Measurements from ENCODE around the gene UBE2K. TPM values are rescaled to one million over a fixed set of nuclear protein-coding genes. Genes with fewer than 3 reads are reported as not detected.

UBE2K gene
- total and polyA plus RNA-seq, 2 of the 13 experiments (the other 11 are each of a cell fraction or from before 2014, with no cell fraction given), result 36.2 to 81.0 TPM

DNA sequence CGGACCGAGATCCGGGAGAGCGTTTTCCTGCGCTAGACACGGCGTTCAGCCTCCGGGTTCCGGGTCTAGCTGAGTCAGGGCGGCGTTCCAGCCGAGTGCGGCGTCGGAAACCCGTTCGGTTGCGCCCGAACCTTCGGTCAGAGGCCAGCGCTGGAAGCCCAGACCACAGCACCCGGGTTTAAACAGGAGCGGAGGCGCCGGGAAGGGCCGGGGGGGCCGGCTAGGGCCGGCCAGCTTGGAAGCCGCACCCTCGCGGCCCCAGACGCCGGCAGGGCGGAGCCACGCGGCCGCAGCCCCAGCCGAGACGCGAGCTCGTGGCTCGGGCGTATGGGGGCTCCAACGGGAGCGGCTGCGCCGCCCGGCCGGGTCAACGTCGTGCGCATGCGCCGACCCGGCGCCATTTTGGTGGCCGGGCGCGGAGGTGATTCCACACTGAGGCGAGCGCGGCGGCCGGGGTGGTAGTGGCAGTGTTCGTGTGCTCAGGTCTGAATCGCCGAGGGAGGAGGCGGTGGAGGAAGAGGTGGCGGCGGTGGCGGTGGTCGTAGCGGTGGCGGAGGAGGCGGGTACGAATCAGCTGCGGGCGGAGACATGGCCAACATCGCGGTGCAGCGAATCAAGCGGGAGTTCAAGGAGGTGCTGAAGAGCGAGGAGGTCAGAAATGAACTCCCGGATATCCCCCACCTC is at the start of gene UBE2K (continued):
- TF ChIP-seq, protein P1, sequence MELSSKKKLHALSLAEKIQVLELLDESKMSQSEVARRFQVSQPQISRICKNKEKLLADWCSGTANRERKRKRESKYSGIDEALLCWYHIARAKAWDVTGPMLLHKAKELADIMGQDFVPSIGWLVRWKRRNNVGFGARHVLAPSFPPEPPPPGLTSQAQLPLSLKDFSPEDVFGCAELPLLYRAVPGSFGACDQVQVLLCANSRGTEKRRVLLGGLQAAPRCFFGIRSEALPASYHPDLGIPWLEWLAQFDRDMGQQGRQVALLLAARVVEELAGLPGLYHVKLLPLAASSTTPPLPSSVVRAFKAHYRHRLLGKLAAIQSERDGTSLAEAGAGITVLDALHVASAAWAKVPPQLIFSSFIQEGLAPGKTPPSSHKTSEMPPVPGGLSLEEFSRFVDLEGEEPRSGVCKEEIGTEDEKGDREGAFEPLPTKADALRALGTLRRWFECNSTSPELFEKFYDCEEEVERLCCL (CRISPR knock-in tag; IDR thresholded peaks at IDR 0.05; ENCODE audit: borderline replicate concordance), result peak; percentile 56; the same call in 1 of the 2 replicates
- no peak for TF ChIP-seq MBD4 (IDR thresholded peaks at IDR 0.05; ENCODE audit: borderline replicate concordance, low read length)
- no peak for TF ChIP-seq ZBTB21 (CRISPR knock-in tag; IDR thresholded peaks at IDR 0.05)
- TF ChIP-seq RARG (CRISPR knock-in tag; IDR thresholded peaks at IDR 0.05; ENCODE audit: low read depth), result no peak
- TF ChIP-seq, protein P2, sequence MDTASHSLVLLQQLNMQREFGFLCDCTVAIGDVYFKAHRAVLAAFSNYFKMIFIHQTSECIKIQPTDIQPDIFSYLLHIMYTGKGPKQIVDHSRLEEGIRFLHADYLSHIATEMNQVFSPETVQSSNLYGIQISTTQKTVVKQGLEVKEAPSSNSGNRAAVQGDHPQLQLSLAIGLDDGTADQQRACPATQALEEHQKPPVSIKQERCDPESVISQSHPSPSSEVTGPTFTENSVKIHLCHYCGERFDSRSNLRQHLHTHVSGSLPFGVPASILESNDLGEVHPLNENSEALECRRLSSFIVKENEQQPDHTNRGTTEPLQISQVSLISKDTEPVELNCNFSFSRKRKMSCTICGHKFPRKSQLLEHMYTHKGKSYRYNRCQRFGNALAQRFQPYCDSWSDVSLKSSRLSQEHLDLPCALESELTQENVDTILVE (CRISPR knock-in tag; IDR thresholded peaks at IDR 0.05), result peak; percentile 65; the same call in 1 of the 2 replicates
- TF ChIP-seq ZNF337 (CRISPR knock-in tag; IDR thresholded peaks at IDR 0.05; ENCODE audit: borderline replicate concordance, low read depth), result no peak
- TF ChIP-seq SALL1 (CRISPR knock-in tag; IDR thresholded peaks at IDR 0.05), result peak; percentile 59
- TF ChIP-seq, protein P3, sequence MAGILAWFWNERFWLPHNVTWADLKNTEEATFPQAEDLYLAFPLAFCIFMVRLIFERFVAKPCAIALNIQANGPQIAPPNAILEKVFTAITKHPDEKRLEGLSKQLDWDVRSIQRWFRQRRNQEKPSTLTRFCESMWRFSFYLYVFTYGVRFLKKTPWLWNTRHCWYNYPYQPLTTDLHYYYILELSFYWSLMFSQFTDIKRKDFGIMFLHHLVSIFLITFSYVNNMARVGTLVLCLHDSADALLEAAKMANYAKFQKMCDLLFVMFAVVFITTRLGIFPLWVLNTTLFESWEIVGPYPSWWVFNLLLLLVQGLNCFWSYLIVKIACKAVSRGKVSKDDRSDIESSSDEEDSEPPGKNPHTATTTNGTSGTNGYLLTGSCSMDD (CRISPR knock-in tag; IDR thresholded peaks at IDR 0.05), result no peak
- TF ChIP-seq BRD4 (CRISPR knock-in tag; IDR thresholded peaks at IDR 0.05), result peak; percentile 81
- TF ChIP-seq NR2F1 (CRISPR knock-in tag; IDR thresholded peaks at IDR 0.05), result no peak
- no peak for TF ChIP-seq ZFAT (CRISPR knock-in tag; conservative IDR thresholded peaks at IDR 0.05)
- TF ChIP-seq POLR2AphosphoS2 (IDR thresholded peaks at IDR 0.05; ENCODE audit: low read depth, low read length), result no peak
- TF ChIP-seq, protein P4, sequence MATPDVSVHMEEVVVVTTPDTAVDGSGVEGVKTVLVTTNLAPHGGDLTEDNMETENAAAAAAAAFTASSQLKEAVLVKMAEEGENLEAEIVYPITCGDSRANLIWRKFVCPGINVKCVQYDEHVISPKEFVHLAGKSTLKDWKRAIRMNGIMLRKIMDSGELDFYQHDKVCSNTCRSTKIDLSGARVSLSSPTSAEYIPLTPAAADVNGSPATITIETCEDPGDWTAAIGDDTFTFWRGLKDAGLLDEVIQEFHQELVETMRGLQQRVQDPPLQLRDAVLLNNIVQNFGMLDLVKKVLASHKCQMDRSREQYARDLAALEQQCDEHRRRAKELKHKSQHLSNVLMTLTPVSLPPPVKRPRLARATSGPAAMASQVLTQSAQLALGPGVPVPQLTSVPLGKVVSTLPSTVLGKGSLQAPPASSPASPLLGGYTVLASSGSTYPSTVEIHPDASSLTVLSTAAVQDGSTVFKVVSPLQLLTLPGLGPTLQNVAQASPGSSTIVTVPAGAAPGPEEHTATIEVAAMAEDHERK (CRISPR knock-in tag; IDR thresholded peaks at IDR 0.05; ENCODE audit: low read depth), result no peak
- TF ChIP-seq REL (CRISPR knock-in tag; conservative IDR thresholded peaks at IDR 0.05), result peak; percentile 89
- TF ChIP-seq ATF7-NPFF (CRISPR knock-in tag; IDR thresholded peaks at IDR 0.05; ENCODE audit: low read depth), result peak; percentile 73
- no peak; the same call in 1 of the 2 replicates for TF ChIP-seq MEIS1 (CRISPR knock-in tag; IDR thresholded peaks at IDR 0.05; ENCODE audit: borderline replicate concordance)
- TF ChIP-seq ZNF547 (CRISPR knock-in tag; IDR thresholded peaks at IDR 0.05), result peak; percentile 74; the same call in 1 of the 2 replicates
- TF ChIP-seq ZNF883 (CRISPR knock-in tag; IDR thresholded peaks at IDR 0.05; ENCODE audit: not compliant biosample characterization), result peak; percentile 67
- no peak for TF ChIP-seq SYNCRIP (IDR thresholded peaks at IDR 0.05; ENCODE audit: insufficient read depth, low read depth, low read length)
- TF ChIP-seq, protein P5, sequence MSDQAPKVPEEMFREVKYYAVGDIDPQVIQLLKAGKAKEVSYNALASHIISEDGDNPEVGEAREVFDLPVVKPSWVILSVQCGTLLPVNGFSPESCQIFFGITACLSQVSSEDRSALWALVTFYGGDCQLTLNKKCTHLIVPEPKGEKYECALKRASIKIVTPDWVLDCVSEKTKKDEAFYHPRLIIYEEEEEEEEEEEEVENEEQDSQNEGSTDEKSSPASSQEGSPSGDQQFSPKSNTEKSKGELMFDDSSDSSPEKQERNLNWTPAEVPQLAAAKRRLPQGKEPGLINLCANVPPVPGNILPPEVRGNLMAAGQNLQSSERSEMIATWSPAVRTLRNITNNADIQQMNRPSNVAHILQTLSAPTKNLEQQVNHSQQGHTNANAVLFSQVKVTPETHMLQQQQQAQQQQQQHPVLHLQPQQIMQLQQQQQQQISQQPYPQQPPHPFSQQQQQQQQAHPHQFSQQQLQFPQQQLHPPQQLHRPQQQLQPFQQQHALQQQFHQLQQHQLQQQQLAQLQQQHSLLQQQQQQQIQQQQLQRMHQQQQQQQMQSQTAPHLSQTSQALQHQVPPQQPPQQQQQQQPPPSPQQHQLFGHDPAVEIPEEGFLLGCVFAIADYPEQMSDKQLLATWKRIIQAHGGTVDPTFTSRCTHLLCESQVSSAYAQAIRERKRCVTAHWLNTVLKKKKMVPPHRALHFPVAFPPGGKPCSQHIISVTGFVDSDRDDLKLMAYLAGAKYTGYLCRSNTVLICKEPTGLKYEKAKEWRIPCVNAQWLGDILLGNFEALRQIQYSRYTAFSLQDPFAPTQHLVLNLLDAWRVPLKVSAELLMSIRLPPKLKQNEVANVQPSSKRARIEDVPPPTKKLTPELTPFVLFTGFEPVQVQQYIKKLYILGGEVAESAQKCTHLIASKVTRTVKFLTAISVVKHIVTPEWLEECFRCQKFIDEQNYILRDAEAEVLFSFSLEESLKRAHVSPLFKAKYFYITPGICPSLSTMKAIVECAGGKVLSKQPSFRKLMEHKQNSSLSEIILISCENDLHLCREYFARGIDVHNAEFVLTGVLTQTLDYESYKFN (CRISPR knock-in tag; conservative IDR thresholded peaks at IDR 0.05), result peak; percentile 37; the same call in 1 of the 2 replicates
- TF ChIP-seq CENPX (CRISPR knock-in tag; IDR thresholded peaks at IDR 0.05), result no peak

Data from HepG2 (cell line).